ENCODE results near the gene TRPM4.

DNA sequence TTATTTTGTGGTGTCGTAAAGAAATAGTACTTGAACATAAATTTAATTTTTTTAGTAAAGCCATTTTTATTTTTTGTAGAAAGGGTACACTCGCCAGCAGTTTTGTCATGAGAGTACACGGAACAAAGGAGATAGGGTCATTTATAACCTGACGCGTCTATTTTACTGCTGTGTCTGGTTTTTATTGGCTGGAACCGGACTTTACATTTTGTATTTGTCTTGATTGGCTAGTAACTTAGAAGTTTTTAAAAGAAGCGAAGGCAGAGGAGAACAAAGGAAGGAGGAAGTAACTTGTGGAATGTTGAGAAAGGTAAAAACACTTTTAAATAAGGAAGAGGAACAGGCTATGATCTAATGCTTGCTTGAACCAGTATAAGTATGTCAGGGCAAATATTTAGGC is 43.5 kb downstream of the TRPM4 start:
- TF ChIP-seq, protein P1, sequence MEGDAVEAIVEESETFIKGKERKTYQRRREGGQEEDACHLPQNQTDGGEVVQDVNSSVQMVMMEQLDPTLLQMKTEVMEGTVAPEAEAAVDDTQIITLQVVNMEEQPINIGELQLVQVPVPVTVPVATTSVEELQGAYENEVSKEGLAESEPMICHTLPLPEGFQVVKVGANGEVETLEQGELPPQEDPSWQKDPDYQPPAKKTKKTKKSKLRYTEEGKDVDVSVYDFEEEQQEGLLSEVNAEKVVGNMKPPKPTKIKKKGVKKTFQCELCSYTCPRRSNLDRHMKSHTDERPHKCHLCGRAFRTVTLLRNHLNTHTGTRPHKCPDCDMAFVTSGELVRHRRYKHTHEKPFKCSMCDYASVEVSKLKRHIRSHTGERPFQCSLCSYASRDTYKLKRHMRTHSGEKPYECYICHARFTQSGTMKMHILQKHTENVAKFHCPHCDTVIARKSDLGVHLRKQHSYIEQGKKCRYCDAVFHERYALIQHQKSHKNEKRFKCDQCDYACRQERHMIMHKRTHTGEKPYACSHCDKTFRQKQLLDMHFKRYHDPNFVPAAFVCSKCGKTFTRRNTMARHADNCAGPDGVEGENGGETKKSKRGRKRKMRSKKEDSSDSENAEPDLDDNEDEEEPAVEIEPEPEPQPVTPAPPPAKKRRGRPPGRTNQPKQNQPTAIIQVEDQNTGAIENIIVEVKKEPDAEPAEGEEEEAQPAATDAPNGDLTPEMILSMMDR (IDR thresholded peaks at IDR 0.05; ENCODE audit: borderline replicate concordance, extremely low read depth, low read length, poor library complexity, severe bottlenecking) = no peak
- no peak for TF ChIP-seq EZH2 (IDR thresholded peaks at IDR 0.05; ENCODE audit: borderline replicate concordance, low read depth, low read length, severe bottlenecking)

Measured in DND-41 (cell line).